HG03060 (cell line): ENCODE measurements around the gene ALKBH5.

ENCODE experiments used
- ATAC-seq: cut with Tn5 transposase; IDR thresholded peaks from one replicate; pipeline ENCODE4 v1.9.1; 2021; ENCODE audit warnings: low read depth, moderate number of reproducible peaks; ENCODE audit not compliant: unreplicated experiment

The ALKBH5 gene

GRCh38 chr17:18157354-18157985 lies 26.2 kb upstream of the ALKBH5 start:
- no peak for ATAC-seq

GRCh38 chr17:18158022-18158600 lies 25.5 kb upstream of the ALKBH5 start:
- ATAC-seq = no peak

GRCh38 chr17:18159551-18160120 lies 24.0 kb upstream of the ALKBH5 start:
- no peak for ATAC-seq

- no peak for ATAC-seq
These were observed 23.3 kb upstream of the ALKBH5 start for GRCh38 chr17:18160128-18160856.

GRCh38 chr17:18161207-18162145 lies 22.2 kb upstream of the ALKBH5 start:
- ATAC-seq = peak; percentile 57

- no peak for ATAC-seq
These were observed 20.1 kb upstream of the ALKBH5 start for GRCh38 chr17:18163547-18163946.

GRCh38 chr17:18166894-18167293 lies 16.7 kb upstream of the ALKBH5 start:
- no peak for ATAC-seq

GRCh38 chr17:18167421-18167820 lies 16.2 kb upstream of the ALKBH5 start:
- ATAC-seq = no peak

- ATAC-seq = no peak
These were observed 10.9 kb upstream of the ALKBH5 start for GRCh38 chr17:18172531-18173278.

GRCh38 chr17:18173740-18174139 lies 9.9 kb upstream of the ALKBH5 start:
- ATAC-seq = no peak

GRCh38 chr17:18176176-18176575 lies 7.5 kb upstream of the ALKBH5 start:
- no peak for ATAC-seq

- no peak for ATAC-seq
These were observed 6.5 kb upstream of the ALKBH5 start for GRCh38 chr17:18177133-18177532.

- no peak for ATAC-seq
These were observed 5.9 kb upstream of the ALKBH5 start for GRCh38 chr17:18177722-18178121.

GRCh38 chr17:18179196-18179595 lies 4.4 kb upstream of the ALKBH5 start:
- ATAC-seq = no peak

GRCh38 chr17:18179804-18180203 lies 3.8 kb upstream of the ALKBH5 start:
- no peak for ATAC-seq

GRCh38 chr17:18181358-18181757 lies 2.3 kb upstream of the ALKBH5 start:
- ATAC-seq = no peak

GRCh38 chr17:18182110-18182977 lies 1.3 kb upstream of the ALKBH5 start:
- ATAC-seq = no peak

- ATAC-seq = peak; percentile 10
These were observed 672 bp upstream of the ALKBH5 start for GRCh38 chr17:18182978-18183333.
